Activated T-helper 17 cell treated with anti-CD3 and anti-CD28 coated beads, Interleukin-2, amount 50 U/mL, for 72 hours (primary cell): ENCODE measurements around the gene DPH3. TPM values are rescaled to one million over a fixed set of nuclear protein-coding genes. Genes with fewer than 3 reads are reported as not detected.

Experiments used
- ATAC-seq: fragments of 150-1000 bp; cut with Tn5 transposase; replicated peaks from 2 replicates; pipeline ENCODE4 v1.10.0; 2021; ENCODE audit warnings: mild to moderate bottlenecking, moderate library complexity
- H3K27ac Mint-ChIP-seq: one replicate; pipeline ENCODE4 v1.8.0; 2022; ENCODE audit warnings: mixed read lengths
- H3K27me3 Mint-ChIP-seq: one replicate; pipeline ENCODE4 v1.8.0; 2022; ENCODE audit warnings: mixed read lengths
- H3K36me3 Mint-ChIP-seq: one replicate; pipeline ENCODE4 v1.8.0; 2022; ENCODE audit warnings: low read depth, mild to moderate bottlenecking, mixed read lengths
- H3K4me1 Mint-ChIP-seq: one replicate; pipeline ENCODE4 v1.8.0; 2022; ENCODE audit warnings: mixed read lengths
- H3K4me3 Mint-ChIP-seq: one replicate; pipeline ENCODE4 v1.8.0; 2022; ENCODE audit warnings: mild to moderate bottlenecking, mixed read lengths
- H3K9me3 Mint-ChIP-seq: one replicate; pipeline ENCODE4 v1.8.0; 2022; ENCODE audit warnings: mixed read lengths
- total RNA-seq, 2 donors: library from RNA; stranded (reverse); gene quantifications; one replicate each; pipeline ENCODE4 v1.2.3, GENCODE V29; 2022

Gene DPH3
- total RNA-seq, 2 donors from 2014 or later: 10.0 to 22.5 TPM

- Mint-ChIP-seq H3K4me3 (peak overlapping the region; percentile 73), H3K27me3 (no peaks in the 10 kb centered on the region), H3K4me1 (peaks cover 18% of the 10 kb centered on the region), H3K9me3 (no peaks in the 10 kb centered on the region), H3K36me3 (peaks cover 25% of the 10 kb centered on the region), H3K27ac (peak overlapping the region; percentile 44)
- peak; percentile 60 for ATAC-seq
Measured at GRCh38 chr3:16255326-16255725, 9.4 kb downstream of the DPH3 start.

- Mint-ChIP-seq H3K4me1 (peaks cover 18% of the 10 kb centered on the region), H3K36me3 (peaks cover 21% of the 10 kb centered on the region), H3K27ac (peak overlapping the region; percentile 44), H3K9me3 (no peaks in the 10 kb centered on the region), H3K27me3 (no peaks in the 10 kb centered on the region), H3K4me3 (peak overlapping the region; percentile 73)
- peak; percentile 89 for ATAC-seq
Measured at GRCh38 chr3:16254916-16255315, 9.8 kb downstream of the DPH3 start.

- Mint-ChIP-seq H3K4me1 (peaks cover 18% of the 10 kb centered on the region), H3K9me3 (no peaks in the 10 kb centered on the region), H3K36me3 (peaks cover 10% of the 10 kb centered on the region), H3K27me3 (no peaks in the 10 kb centered on the region), H3K4me3 (no peak overlapping the region), H3K27ac (no peak overlapping the region)
- ATAC-seq: no peak
Measured at GRCh38 chr3:16253601-16254000, 11.1 kb downstream of the DPH3 start.

GRCh38 chr3:16252988-16253387 is 11.8 kb downstream of the DPH3 start:
- peaks cover 22% of the 10 kb centered on the region for H3K4me1 Mint-ChIP-seq
- H3K27ac Mint-ChIP-seq: no peak overlapping the region
- no peak for ATAC-seq
- no peaks in the 10 kb centered on the region for H3K27me3 Mint-ChIP-seq
- H3K36me3 Mint-ChIP-seq: peaks cover 9% of the 10 kb centered on the region
- no peak overlapping the region for H3K4me3 Mint-ChIP-seq
- no peaks in the 10 kb centered on the region for H3K9me3 Mint-ChIP-seq

- no peak for ATAC-seq
- Mint-ChIP-seq H3K27me3 (no peaks in the 10 kb centered on the region), H3K9me3 (no peaks in the 10 kb centered on the region), H3K27ac (no peak overlapping the region), H3K4me1 (peaks cover 24% of the 10 kb centered on the region), H3K4me3 (no peak overlapping the region), H3K36me3 (peaks cover 9% of the 10 kb centered on the region)
Measured at GRCh38 chr3:16252243-16252978, 12.3 kb downstream of the DPH3 start.

GRCh38 chr3:16251316-16252085 is 13.2 kb downstream of the DPH3 start:
- H3K36me3 Mint-ChIP-seq: no peaks in the 10 kb centered on the region
- H3K4me3 Mint-ChIP-seq: no peak overlapping the region
- no peaks in the 10 kb centered on the region for H3K9me3 Mint-ChIP-seq
- ATAC-seq: no peak
- peaks cover 30% of the 10 kb centered on the region for H3K4me1 Mint-ChIP-seq
- H3K27me3 Mint-ChIP-seq: no peaks in the 10 kb centered on the region
- H3K27ac Mint-ChIP-seq: no peak overlapping the region

- H3K36me3 Mint-ChIP-seq: no peaks in the 10 kb centered on the region
- no peak overlapping the region for H3K27ac Mint-ChIP-seq
- no peaks in the 10 kb centered on the region for H3K9me3 Mint-ChIP-seq
- no peak overlapping the region for H3K4me3 Mint-ChIP-seq
- ATAC-seq: no peak
- H3K4me1 Mint-ChIP-seq: peaks cover 23% of the 10 kb centered on the region
- H3K27me3 Mint-ChIP-seq: no peaks in the 10 kb centered on the region
Measured at GRCh38 chr3:16249886-16250285, 14.9 kb downstream of the DPH3 start.

GRCh38 chr3:16249336-16249735 is 15.4 kb downstream of the DPH3 start:
- ATAC-seq: no peak

GRCh38 chr3:16248556-16248955 is 16.2 kb downstream of the DPH3 start:
- peaks cover 16% of the 10 kb centered on the region for H3K4me1 Mint-ChIP-seq
- H3K36me3 Mint-ChIP-seq: no peaks in the 10 kb centered on the region
- H3K4me3 Mint-ChIP-seq: peak overlapping the region; percentile 49
- H3K27me3 Mint-ChIP-seq: no peaks in the 10 kb centered on the region
- no peak for ATAC-seq
- H3K27ac Mint-ChIP-seq: no peak overlapping the region
- no peaks in the 10 kb centered on the region for H3K9me3 Mint-ChIP-seq

More at GRCh38 chr3:16249336-16249735, 15.4 kb downstream of the DPH3 start:
- no peak overlapping the region for H3K27ac Mint-ChIP-seq
- no peaks in the 10 kb centered on the region for H3K27me3 Mint-ChIP-seq
- H3K4me1 Mint-ChIP-seq: peaks cover 18% of the 10 kb centered on the region
- H3K9me3 Mint-ChIP-seq: no peaks in the 10 kb centered on the region
- no peak overlapping the region for H3K4me3 Mint-ChIP-seq
- no peaks in the 10 kb centered on the region for H3K36me3 Mint-ChIP-seq

GRCh38 chr3:16247282-16248061 is 17.3 kb downstream of the DPH3 start:
- ATAC-seq: peak; percentile 88
- Mint-ChIP-seq H3K27ac (peak overlapping the region; percentile 71), H3K27me3 (no peaks in the 10 kb centered on the region)

GRCh38 chr3:16245609-16246008 is 19.1 kb downstream of the DPH3 start:
- H3K4me3 Mint-ChIP-seq: no peak overlapping the region
- no peak for ATAC-seq
- peaks cover 16% of the 10 kb centered on the region for H3K4me1 Mint-ChIP-seq
- no peak overlapping the region for H3K27ac Mint-ChIP-seq
- no peaks in the 10 kb centered on the region for H3K9me3 Mint-ChIP-seq
- no peaks in the 10 kb centered on the region for H3K27me3 Mint-ChIP-seq
- H3K36me3 Mint-ChIP-seq: no peaks in the 10 kb centered on the region

More at GRCh38 chr3:16247282-16248061, 17.3 kb downstream of the DPH3 start:
- peaks cover 12% of the 10 kb centered on the region for H3K4me1 Mint-ChIP-seq
- peak overlapping the region; percentile 49 for H3K4me3 Mint-ChIP-seq
- H3K9me3 Mint-ChIP-seq: no peaks in the 10 kb centered on the region
- H3K36me3 Mint-ChIP-seq: no peaks in the 10 kb centered on the region

- no peaks in the 10 kb centered on the region for H3K27me3 Mint-ChIP-seq
- peaks cover 18% of the 10 kb centered on the region for H3K4me1 Mint-ChIP-seq
- H3K9me3 Mint-ChIP-seq: no peaks in the 10 kb centered on the region
- H3K36me3 Mint-ChIP-seq: no peaks in the 10 kb centered on the region
- no peak overlapping the region for H3K27ac Mint-ChIP-seq
- ATAC-seq: peak; percentile 29
- H3K4me3 Mint-ChIP-seq: no peak overlapping the region
Measured at GRCh38 chr3:16243706-16244490, 20.8 kb downstream of the DPH3 start.

- ATAC-seq: no peak
- no peaks in the 10 kb centered on the region for H3K27me3 Mint-ChIP-seq
- H3K9me3 Mint-ChIP-seq: no peaks in the 10 kb centered on the region
- H3K27ac Mint-ChIP-seq: no peak overlapping the region
- H3K4me3 Mint-ChIP-seq: no peak overlapping the region
- H3K4me1 Mint-ChIP-seq: peaks cover 12% of the 10 kb centered on the region
- no peaks in the 10 kb centered on the region for H3K36me3 Mint-ChIP-seq
Measured at GRCh38 chr3:16242177-16242576, 22.6 kb downstream of the DPH3 start.

- H3K4me1 Mint-ChIP-seq: peaks cover 6% of the 10 kb centered on the region
- ATAC-seq: no peak
- H3K27me3 Mint-ChIP-seq: no peaks in the 10 kb centered on the region
- H3K27ac Mint-ChIP-seq: no peak overlapping the region
- no peaks in the 10 kb centered on the region for H3K36me3 Mint-ChIP-seq
- no peaks in the 10 kb centered on the region for H3K9me3 Mint-ChIP-seq
- H3K4me3 Mint-ChIP-seq: no peak overlapping the region
Measured at GRCh38 chr3:16241225-16241624, 23.5 kb downstream of the DPH3 start.
